ENCODE results near the gene OSBP2. TPM values are rescaled to one million over a fixed set of nuclear protein-coding genes. Genes with fewer than 3 reads are reported as not detected.

The OSBP2 gene
- total RNA-seq, 1 donor from 2014 or later: 3.1 TPM

DNA sequence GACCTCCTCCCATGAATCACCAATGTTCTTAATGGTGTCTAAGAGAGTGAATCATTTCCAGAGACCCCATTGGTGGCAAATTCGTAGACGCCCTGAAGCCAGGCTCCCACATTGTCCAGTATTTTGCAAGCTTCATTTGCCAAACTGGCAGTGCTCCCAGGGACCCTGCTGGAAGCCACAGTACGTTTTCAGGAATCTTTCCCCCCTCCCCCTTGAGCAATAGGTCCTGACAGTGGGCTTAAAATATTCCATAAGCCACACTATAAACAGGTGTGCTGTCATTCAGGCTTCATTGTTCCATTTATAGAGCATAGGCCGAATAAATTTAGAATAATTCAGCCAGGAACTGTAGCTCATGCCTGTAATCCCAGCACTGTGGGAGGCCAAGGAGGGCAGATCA, 148.6 kb downstream of the OSBP2 start:
- Histone ChIP-seq H3K27ac (no peak overlapping the region), H3K36me3 (no peaks in the 10 kb centered on the region), H3K9me3 (no peaks in the 10 kb centered on the region), H3K4me1 (no peaks in the 10 kb centered on the region), H3K4me3 (no peak overlapping the region), H3K27me3 (ENCODE audit: low read depth) (no peaks in the 10 kb centered on the region)
- TF ChIP-seq, protein P1, sequence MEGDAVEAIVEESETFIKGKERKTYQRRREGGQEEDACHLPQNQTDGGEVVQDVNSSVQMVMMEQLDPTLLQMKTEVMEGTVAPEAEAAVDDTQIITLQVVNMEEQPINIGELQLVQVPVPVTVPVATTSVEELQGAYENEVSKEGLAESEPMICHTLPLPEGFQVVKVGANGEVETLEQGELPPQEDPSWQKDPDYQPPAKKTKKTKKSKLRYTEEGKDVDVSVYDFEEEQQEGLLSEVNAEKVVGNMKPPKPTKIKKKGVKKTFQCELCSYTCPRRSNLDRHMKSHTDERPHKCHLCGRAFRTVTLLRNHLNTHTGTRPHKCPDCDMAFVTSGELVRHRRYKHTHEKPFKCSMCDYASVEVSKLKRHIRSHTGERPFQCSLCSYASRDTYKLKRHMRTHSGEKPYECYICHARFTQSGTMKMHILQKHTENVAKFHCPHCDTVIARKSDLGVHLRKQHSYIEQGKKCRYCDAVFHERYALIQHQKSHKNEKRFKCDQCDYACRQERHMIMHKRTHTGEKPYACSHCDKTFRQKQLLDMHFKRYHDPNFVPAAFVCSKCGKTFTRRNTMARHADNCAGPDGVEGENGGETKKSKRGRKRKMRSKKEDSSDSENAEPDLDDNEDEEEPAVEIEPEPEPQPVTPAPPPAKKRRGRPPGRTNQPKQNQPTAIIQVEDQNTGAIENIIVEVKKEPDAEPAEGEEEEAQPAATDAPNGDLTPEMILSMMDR (IDR thresholded peaks at IDR 0.05): no peak
- DNase-seq (no peak), ATAC-seq (no peak)
- intact Hi-C loops (cut with DNase I): no loop called here

DNA sequence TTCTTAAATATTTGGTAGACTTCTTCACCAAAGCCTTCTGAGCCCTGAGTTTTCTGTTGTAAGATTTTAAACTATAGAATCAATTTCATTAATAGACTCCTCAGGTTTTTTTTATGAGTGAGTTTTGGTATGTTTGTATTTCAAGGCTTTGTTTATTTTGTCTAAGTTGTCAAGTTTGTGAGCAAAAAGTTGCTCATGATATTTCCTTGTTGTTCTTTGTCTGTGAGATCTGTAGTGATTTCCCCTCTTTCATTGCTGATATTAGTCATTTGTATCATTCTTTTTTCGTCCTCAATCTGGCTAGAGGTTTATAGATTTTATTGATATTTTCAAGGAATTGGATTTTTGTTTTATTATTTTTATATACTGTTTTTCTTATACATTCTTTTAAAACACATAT, 152.9 kb downstream of the OSBP2 start:
- Histone ChIP-seq H3K4me1 (no peaks in the 10 kb centered on the region), H3K9me3 (peaks cover 6% of the 10 kb centered on the region), H3K36me3 (no peaks in the 10 kb centered on the region), H3K4me3 (no peak overlapping the region), H3K27me3 (ENCODE audit: low read depth) (no peaks in the 10 kb centered on the region), H3K27ac (no peak overlapping the region)
- TF ChIP-seq, protein P1 (IDR thresholded peaks at IDR 0.05): no peak
- ATAC-seq (no peak), DNase-seq (no peak)
- intact Hi-C loops (cut with DNase I): no loop called here

DNA sequence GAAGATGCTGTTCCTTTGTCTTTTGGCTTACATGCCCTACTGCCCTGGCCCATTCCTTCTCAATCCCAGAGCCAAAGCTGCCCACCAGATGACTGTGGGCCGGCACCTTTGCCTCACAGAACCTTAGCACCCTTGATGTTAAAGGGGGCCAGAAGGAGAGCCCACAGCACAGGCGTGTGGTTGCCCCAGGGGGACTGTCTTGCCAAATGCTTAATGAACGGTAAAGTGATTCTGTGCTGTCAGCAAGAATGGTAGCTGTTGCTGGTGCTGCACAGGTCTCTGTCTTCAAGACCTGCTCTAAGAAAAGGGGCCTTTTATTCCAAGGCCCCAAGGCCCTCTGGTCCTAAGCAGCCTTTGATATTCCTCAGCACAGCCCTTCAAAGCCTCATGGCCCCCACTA, 160.6 kb downstream of the OSBP2 start:
- Histone ChIP-seq H3K36me3 (no peaks in the 10 kb centered on the region), H3K4me1 (no peaks in the 10 kb centered on the region), H3K27me3 (ENCODE audit: low read depth) (no peaks in the 10 kb centered on the region), H3K9me3 (peaks cover 9% of the 10 kb centered on the region), H3K4me3 (no peak overlapping the region), H3K27ac (no peak overlapping the region)
- no peak for DNase-seq
- intact Hi-C loops (cut with DNase I): no loop called here
- TF ChIP-seq, protein P1 (IDR thresholded peaks at IDR 0.05): no peak
- no peak for ATAC-seq

DNA sequence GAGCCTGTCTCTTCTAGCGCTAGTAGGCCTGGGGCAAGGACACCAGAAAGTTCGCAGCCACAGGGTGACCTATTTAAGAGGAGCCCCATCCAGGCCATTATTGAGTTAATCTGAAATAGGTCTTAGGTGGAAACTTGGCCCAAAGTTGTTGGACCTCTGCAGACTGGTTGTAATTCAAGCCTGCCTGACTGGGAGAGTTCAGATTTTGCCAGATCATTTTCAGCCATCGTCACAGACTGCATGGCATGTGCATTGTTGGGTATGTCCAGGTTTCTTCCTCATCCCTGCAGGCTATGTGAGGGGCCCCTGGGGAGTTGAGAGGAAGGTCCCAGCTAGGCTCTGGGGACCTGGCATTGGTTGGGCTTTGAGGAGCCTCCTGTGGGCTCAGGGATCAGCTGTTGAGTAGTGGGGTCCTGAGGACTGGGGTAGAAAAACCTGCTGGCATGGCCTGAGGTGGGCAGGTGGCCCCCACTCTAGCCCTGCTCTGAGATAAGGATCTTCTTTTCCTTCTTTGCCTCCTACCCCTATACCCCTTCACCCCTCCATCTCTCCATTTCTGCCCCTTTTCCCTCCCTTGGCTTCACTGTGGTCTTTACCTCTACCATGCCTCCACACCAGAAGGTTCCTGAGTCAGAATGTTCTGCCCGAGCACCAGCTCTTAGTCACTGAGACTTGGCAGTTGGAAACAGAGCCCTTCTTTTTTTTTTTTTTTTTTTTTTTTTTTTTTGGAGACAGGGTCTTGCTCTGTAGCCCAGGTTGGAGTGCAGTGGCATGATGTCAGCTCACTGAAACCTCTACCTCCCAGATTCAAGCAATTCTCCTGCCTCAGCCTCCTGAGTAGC, 161.2 kb downstream of the OSBP2 start:
- H3K4me1 ChIP-seq: no peaks in the 10 kb centered on the region
- H3K4me3 ChIP-seq: no peak overlapping the region
- intact Hi-C loops (cut with DNase I): no loop called here
- no peaks in the 10 kb centered on the region for H3K36me3 ChIP-seq
- TF ChIP-seq, protein P1 (IDR thresholded peaks at IDR 0.05): no peak
- no peaks in the 10 kb centered on the region for H3K27me3 ChIP-seq (ENCODE audit: low read depth)
- no peak for DNase-seq
- no peak for ATAC-seq
- H3K9me3 ChIP-seq: peaks cover 9% of the 10 kb centered on the region
- no peak overlapping the region for H3K27ac ChIP-seq

DNA sequence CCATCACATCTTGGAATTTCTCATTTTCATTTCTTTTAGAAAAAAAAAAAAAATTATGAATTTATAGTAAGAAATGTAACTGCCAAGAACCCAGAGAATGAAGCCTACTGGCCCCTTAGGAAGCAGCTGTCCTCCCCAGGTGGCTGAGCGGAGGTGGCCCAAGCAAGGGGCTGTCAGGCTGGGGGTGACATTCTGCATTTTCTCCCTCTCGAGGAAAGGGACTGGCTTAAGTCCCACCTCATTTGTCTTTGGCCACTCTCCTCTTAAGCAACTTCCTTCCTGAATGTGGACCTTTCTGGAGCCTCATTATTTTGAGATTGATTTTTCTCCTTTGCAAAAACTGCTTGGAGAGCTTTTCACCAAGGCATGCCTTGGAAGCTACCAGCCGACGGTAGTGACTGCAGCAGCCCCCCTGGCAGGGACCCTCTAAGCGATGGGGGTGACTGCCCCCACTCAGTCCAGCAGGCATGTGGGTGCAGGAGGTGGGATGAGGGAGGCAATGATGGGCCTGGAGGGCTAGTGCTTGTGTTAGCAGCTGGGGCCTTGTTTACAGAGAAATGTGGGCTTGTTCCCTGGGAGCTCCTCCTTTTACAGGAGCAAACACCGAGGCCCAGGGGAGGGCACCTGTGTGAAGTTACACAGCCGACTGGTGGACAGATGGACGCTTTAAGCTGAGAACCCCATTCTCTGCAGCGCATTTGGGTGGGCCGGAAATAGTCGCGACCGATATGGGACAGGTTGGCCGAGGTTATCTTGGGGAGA, 162.2 kb downstream of the OSBP2 start:
- no peaks in the 10 kb centered on the region for H3K27me3 ChIP-seq (ENCODE audit: low read depth)
- no peak overlapping the region for H3K27ac ChIP-seq
- H3K4me1 ChIP-seq: no peaks in the 10 kb centered on the region
- TF ChIP-seq, protein P1 (IDR thresholded peaks at IDR 0.05): no peak
- no peak overlapping the region for H3K4me3 ChIP-seq
- peaks cover 6% of the 10 kb centered on the region for H3K9me3 ChIP-seq
- no peaks in the 10 kb centered on the region for H3K36me3 ChIP-seq
- no peak for DNase-seq
- no peak for ATAC-seq
- intact Hi-C loops (cut with DNase I): no loop called here
